PC-3 (cell line): ENCODE measurements around the gene PCYOX1L.

Experiments used
- CTCF ChIP-seq: fragments of 300-600 bp; sonication (generic); conservative IDR thresholded peaks from 2 replicates; pipeline ENCODE4 v1.5.1; 2017; ENCODE audit warnings: antibody characterized with exemption, low read depth, mild to moderate bottlenecking, low read length
- EZH2 ChIP-seq: fragments of 300-600 bp; sonication (generic); IDR thresholded peaks from one replicate; pipeline ENCODE4 v1.6.1; 2017; ENCODE audit warnings: antibody characterized with exemption, mild to moderate bottlenecking, low read length; ENCODE audit not compliant: unreplicated experiment

- no peak for TF ChIP-seq CTCF
- no peak for TF ChIP-seq EZH2
Observed at GRCh38 chr5:149372932-149373331, 15.1 kb downstream of the PCYOX1L start.
